Ishikawa (cell line): Measurements from ENCODE around the gene ABL1.

Source experiments
- CEBPB ChIP-seq: IDR thresholded peaks from 2 replicates; pipeline ENCODE4 v1.6.1; 2012
- EGR1 ChIP-seq: IDR thresholded peaks from 2 replicates; pipeline ENCODE4 v1.6.1; 2012
- EP300 ChIP-seq: IDR thresholded peaks from 2 replicates; pipeline ENCODE4 v1.6.1; 2012; ENCODE audit warnings: borderline replicate concordance
- TF ChIP-seq, protein P1 (sequence below): IDR thresholded peaks from 2 replicates; pipeline ENCODE4 v1.6.1; 2012; ENCODE audit warnings: low read depth, mild to moderate bottlenecking
- TF ChIP-seq, protein P2 (sequence below): IDR thresholded peaks from 2 replicates; pipeline ENCODE4 v1.6.1; 2012

- TF ChIP-seq, protein P1, sequence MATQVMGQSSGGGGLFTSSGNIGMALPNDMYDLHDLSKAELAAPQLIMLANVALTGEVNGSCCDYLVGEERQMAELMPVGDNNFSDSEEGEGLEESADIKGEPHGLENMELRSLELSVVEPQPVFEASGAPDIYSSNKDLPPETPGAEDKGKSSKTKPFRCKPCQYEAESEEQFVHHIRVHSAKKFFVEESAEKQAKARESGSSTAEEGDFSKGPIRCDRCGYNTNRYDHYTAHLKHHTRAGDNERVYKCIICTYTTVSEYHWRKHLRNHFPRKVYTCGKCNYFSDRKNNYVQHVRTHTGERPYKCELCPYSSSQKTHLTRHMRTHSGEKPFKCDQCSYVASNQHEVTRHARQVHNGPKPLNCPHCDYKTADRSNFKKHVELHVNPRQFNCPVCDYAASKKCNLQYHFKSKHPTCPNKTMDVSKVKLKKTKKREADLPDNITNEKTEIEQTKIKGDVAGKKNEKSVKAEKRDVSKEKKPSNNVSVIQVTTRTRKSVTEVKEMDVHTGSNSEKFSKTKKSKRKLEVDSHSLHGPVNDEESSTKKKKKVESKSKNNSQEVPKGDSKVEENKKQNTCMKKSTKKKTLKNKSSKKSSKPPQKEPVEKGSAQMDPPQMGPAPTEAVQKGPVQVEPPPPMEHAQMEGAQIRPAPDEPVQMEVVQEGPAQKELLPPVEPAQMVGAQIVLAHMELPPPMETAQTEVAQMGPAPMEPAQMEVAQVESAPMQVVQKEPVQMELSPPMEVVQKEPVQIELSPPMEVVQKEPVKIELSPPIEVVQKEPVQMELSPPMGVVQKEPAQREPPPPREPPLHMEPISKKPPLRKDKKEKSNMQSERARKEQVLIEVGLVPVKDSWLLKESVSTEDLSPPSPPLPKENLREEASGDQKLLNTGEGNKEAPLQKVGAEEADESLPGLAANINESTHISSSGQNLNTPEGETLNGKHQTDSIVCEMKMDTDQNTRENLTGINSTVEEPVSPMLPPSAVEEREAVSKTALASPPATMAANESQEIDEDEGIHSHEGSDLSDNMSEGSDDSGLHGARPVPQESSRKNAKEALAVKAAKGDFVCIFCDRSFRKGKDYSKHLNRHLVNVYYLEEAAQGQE, result no peak
- no peak for TF ChIP-seq EGR1
- no peak for TF ChIP-seq EP300
- no peak for TF ChIP-seq CEBPB
- TF ChIP-seq, protein P2, sequence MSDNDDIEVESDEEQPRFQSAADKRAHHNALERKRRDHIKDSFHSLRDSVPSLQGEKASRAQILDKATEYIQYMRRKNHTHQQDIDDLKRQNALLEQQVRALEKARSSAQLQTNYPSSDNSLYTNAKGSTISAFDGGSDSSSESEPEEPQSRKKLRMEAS, result no peak
Observed at GRCh38 chr9:130830231-130830760, 4.8 kb upstream of the ABL1 start.
